LNCAP (cell line): ENCODE measurements around the gene MEX3D.

ENCODE experiments used
- CTCF ChIP-seq: fragments of 450-650 bp; IDR thresholded peaks from 2 replicates; pipeline ENCODE4 v1.5.1; 2017; ENCODE audit warnings: mild to moderate bottlenecking

The MEX3D gene

GRCh38 chr19:1533510-1534150 is 34.5 kb downstream of the MEX3D start:
- no peak for TF ChIP-seq CTCF

DNA sequence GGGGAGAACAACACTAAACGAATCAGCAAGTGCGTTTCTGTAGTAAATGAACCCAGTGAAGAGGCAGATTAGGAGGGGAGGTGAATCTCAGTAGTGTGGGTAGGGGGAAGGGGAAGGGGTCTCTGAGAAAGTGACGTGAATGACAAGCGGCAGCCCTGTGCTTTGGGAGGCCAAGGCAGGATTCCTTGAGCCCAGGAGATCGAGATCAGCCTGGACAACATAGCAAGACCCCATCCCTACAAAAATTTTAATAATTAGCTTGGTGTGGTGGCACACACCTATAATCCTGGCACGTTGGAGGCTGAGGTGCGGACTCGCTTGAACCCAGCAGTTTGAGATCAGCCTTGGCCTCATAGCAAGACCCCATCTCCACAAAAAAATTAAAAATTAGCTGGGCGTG is 36.1 kb downstream of the MEX3D start:
- TF ChIP-seq CTCF: no peak

- no peak for TF ChIP-seq CTCF
Measured at GRCh38 chr19:1531587-1531986, 36.5 kb downstream of the MEX3D start.

- TF ChIP-seq CTCF: no peak
Measured at GRCh38 chr19:1529430-1529816, 38.7 kb downstream of the MEX3D start.

DNA sequence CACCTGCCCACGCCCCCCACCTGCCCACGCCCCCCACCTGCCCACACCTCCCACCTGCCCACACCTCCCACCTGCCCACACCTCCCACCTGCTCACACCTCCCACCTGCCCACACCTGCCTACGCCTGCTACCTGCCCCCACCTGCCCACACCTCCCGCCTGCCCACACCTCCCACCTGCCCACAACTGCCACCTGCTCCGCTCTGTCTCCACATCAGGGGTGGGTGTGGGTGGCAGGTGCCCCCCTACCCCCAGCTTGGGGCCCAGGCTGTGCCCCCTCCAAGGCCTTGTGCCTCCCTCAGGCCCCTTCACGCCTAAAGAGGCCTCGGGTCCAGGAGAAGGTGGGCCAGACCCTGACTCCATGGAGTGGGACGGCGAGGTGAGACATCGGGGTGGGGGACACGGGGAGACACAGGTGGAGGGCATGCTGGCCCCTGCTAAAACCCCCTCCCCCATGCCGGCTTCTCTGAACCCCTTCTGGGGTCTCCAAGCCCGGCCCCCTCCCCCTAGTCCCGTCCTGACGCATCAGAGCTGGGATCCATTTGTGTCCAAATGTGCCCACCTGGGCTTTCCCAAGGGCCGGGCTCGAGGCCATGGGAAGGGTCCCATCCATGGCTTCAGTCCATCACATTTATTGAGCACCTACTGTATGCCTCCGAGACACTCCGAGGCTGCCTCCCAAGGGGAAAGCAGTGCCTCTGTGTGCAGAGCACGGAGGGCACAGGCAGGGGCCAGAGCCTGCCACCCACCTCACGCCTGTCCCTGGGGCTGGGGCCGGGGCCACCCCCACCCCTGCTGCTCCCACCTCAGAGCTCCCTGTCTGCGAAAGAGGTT is 39.3 kb downstream of the MEX3D start:
- no peak for TF ChIP-seq CTCF

GRCh38 chr19:1527650-1528309 is 40.3 kb downstream of the MEX3D start:
- TF ChIP-seq CTCF: no peak

GRCh38 chr19:1526979-1527649 is 41.0 kb downstream of the MEX3D start:
- no peak for TF ChIP-seq CTCF
